K562 treated with DMSO at 1 percent for 12 hours (cell line): ENCODE data around the gene GSTA4. TPM values are rescaled to one million over a fixed set of nuclear protein-coding genes. Genes with fewer than 3 reads are reported as not detected.

ENCODE experiments used
- total RNA-seq: library from RNA; unstranded; fragments of 300-600 nt; gene quantifications from 2 replicates; pipeline ENCODE4 v1.2.3, GENCODE V29; 2022; ENCODE audit not compliant: insufficient read depth

The GSTA4 gene, protein sequence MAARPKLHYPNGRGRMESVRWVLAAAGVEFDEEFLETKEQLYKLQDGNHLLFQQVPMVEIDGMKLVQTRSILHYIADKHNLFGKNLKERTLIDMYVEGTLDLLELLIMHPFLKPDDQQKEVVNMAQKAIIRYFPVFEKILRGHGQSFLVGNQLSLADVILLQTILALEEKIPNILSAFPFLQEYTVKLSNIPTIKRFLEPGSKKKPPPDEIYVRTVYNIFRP
- total RNA-seq, result 1.5 and 4.3 TPM in 2 replicates

DNA sequence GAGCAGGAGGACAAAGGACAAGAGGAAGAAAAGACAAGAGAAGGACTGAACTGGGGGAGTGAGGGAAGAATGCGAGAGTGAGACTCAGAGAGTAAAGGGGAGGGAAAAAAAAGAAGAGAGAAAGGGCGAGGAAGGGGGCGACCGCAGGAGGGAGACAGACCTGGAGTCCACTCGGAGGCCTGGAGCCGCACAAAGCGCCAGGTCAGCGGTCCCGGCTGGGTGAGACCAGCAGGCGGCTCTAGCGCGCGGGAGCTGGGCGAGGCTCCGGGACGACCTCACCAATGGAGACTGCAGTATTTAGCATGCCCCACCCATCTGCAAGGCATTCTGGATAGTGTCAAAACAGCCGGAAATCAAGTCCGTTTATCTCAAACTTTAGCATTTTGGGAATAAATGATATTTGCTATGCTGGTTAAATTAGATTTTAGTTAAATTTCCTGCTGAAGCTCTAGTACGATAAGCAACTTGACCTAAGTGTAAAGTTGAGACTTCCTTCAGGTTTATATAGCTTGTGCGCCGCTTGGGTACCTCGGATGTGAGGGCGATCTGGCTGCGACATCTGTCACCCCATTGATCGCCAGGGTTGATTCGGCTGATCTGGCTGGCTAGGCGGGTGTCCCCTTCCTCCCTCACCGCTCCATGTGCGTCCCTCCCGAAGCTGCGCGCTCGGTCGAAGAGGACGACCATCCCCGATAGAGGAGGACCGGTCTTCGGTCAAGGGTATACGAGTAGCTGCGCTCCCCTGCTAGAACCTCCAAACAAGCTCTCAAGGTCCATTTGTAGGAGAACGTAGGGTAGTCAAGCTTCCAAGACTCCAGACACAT lies at the start of gene GSTA4:
TSS of gene GSTA4 (minus strand) at position 196 of the 824 bp plus-strand sequence. CDS start 1,041 bp downstream, outside the sequence.

Other genes with a start within 250 kb of the GSTA4 start
- gene GSTA2, start 231.8 kb downstream of the GSTA4 start, total RNA-seq, result not detected in 2 replicates
- not detected in 2 replicates for gene GSTA1, start 191.5 kb downstream of the GSTA4 start, total RNA-seq
- gene GSTA5, start 154.5 kb downstream of the GSTA4 start, total RNA-seq, result not detected in 2 replicates
- not detected in 2 replicates for gene GSTA3, start 85.6 kb downstream of the GSTA4 start, total RNA-seq
- gene CILK1, start 66.5 kb upstream of the GSTA4 start, total RNA-seq, result 1.0 and 4.5 TPM in 2 replicates
- 24.0 and 55.3 TPM in 2 replicates for gene FBXO9, start 70.1 kb upstream of the GSTA4 start, total RNA-seq
- gene GCM1, start 153.6 kb upstream of the GSTA4 start, total RNA-seq, result not detected in 2 replicates